HG03439 (cell line): ENCODE results near the gene C17orf100.

Experiments used
- ATAC-seq: cut with Tn5 transposase; IDR thresholded peaks from one replicate; pipeline ENCODE4 v1.9.1; 2021; ENCODE audit warnings: mild to moderate bottlenecking, moderate library complexity; ENCODE audit not compliant: unreplicated experiment

C17orf100 gene

GRCh38 chr17:6668219-6668618, 16.7 kb downstream of the C17orf100 start:
- ATAC-seq: no peak

GRCh38 chr17:6668727-6669425, 17.3 kb downstream of the C17orf100 start:
- ATAC-seq: no peak

- ATAC-seq: no peak
Observed at GRCh38 chr17:6669479-6670212, 18.1 kb downstream of the C17orf100 start.

GRCh38 chr17:6670571-6670970, 19.0 kb downstream of the C17orf100 start:
- no peak for ATAC-seq

- ATAC-seq: no peak
Observed at GRCh38 chr17:6670999-6671398, 19.4 kb downstream of the C17orf100 start.

- no peak for ATAC-seq
Observed at GRCh38 chr17:6671431-6671830, 19.9 kb downstream of the C17orf100 start.

GRCh38 chr17:6674586-6674985, 23.0 kb downstream of the C17orf100 start:
- ATAC-seq: no peak

GRCh38 chr17:6675201-6675825, 23.8 kb downstream of the C17orf100 start:
- ATAC-seq: no peak

- ATAC-seq: no peak
Observed at GRCh38 chr17:6676802-6677157, 25.2 kb downstream of the C17orf100 start.

GRCh38 chr17:6677158-6677831, 25.7 kb downstream of the C17orf100 start:
- ATAC-seq: no peak

GRCh38 chr17:6677946-6678345, 26.4 kb downstream of the C17orf100 start:
- no peak for ATAC-seq

- ATAC-seq: no peak
Observed at GRCh38 chr17:6679241-6679640, 27.7 kb downstream of the C17orf100 start.

GRCh38 chr17:6681176-6681575, 29.6 kb downstream of the C17orf100 start:
- ATAC-seq: no peak

- ATAC-seq: no peak
Observed at GRCh38 chr17:6681671-6682070, 30.1 kb downstream of the C17orf100 start.

GRCh38 chr17:6682339-6682738, 30.8 kb downstream of the C17orf100 start:
- no peak for ATAC-seq

GRCh38 chr17:6683081-6683684, 31.6 kb downstream of the C17orf100 start:
- no peak for ATAC-seq

- no peak for ATAC-seq
Observed at GRCh38 chr17:6683730-6684459, 32.3 kb downstream of the C17orf100 start.

- no peak for ATAC-seq
Observed at GRCh38 chr17:6684460-6684783, 32.9 kb downstream of the C17orf100 start.

GRCh38 chr17:6684881-6685767, 33.6 kb downstream of the C17orf100 start:
- ATAC-seq: no peak

- ATAC-seq: no peak
Observed at GRCh38 chr17:6686026-6686425, 34.5 kb downstream of the C17orf100 start.
